Measurements from ENCODE around the gene ANO10.
"Not testable (repeated sequence)": the region's sequence is repeated elsewhere in the genome, so short reads cannot be mapped to it uniquely, and the experiment has no call there.

Gene ANO10, protein sequence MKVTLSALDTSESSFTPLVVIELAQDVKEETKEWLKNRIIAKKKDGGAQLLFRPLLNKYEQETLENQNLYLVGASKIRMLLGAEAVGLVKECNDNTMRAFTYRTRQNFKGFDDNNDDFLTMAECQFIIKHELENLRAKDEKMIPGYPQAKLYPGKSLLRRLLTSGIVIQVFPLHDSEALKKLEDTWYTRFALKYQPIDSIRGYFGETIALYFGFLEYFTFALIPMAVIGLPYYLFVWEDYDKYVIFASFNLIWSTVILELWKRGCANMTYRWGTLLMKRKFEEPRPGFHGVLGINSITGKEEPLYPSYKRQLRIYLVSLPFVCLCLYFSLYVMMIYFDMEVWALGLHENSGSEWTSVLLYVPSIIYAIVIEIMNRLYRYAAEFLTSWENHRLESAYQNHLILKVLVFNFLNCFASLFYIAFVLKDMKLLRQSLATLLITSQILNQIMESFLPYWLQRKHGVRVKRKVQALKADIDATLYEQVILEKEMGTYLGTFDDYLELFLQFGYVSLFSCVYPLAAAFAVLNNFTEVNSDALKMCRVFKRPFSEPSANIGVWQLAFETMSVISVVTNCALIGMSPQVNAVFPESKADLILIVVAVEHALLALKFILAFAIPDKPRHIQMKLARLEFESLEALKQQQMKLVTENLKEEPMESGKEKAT

DNA sequence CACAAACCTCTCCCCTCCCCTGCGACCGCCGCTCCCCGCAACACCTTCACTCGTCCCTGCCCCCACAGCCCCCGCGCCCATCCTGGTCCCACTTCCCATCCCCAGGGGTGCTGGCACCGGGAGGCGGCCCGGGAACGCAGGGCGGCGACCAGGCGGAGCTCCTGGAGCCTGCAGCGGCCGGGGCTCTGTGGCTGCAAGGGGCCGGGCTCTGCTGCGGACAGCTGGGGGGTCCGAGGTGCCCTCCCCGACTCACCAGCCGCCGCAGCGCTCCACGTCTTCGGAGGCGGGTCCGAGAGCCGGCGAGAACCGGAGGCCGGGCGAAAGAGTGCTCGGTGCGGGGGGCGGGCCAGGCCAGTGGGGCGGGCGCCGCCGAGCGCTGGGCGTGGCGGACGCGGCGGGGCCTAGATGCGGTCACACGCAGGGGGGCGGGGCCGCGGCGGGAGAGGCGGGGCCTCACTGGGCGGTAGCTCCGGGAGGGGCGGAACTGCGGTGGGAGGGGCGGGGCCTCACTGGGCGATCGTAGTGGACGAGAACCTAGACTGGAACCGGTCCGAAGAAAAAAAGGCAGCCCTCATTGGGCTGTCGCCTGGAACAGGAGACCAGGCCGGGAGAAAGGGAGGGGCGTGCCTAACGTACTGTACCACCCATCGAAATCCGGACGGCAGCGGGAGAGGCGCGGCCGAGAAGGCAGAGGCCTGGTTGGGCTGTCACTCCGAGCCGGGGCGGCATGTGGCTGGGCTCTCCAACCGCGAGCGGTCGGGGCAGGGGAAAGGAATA, at the start of gene ANO10:
ANO10 (minus strand) TSS at position 356 of the 777 bp plus-strand sequence. CDS start 16,159 bp downstream, outside the sequence.
- peak; percentile 98 for DNase-seq

DNA sequence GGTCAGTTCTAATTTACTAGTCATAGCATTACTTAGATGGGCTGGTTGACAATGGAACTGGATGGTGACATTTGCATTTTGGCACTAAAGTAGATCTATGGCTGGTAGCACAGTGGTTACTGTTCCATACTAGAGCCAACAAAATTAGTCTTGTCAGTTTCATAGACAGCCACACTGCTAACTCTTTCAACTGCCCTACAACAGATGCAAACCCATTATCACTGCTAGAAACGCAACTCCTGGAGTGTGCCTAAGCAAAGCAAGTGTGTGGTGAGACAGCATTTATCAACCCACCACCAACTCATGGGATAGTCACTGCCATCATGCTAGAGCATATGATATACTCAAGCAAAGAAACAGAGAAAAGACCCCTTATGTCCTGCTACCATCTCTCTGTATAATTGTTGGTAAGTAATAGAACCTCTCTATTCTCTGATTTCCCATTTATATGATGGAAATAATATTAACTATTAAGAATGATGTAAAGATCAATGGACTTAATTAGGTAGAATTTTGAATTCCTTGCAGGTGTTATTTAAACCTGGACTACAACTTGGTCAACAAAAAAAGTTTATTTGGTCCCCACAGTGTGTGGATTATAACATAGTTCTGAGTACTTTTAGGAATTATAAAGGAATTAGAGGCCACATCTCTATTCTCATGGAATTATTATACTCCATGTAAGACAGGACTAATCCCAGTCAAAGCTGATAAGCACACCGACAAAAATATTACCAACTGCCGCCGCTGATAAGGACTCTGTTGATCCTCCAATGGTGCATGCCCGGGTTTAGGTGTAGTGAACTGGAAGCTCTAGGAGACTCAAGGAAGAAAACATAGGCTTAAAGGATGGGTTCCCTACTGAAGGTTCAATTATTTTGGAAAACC, 49.1 kb upstream of the ANO10 start:
- no peak for DNase-seq

DNA sequence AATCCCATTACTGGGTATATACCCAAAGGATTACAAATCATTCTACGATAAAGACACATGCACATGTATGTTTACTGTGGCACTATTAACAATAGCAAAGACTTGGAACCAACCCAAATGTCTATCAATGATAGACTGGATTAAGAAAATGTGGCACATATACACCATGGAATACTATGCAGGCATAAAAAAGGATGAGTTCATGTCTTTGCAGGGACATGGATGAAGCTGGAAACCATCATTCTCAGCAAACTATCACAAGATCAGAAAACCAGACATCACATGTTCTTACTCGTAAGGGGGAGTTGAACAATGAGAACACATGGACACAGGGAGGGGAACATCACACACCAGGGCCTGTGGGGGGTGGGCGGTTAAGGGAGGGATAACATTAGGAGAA, 43.2 kb upstream of the ANO10 start:
- DNase-seq = not testable (repeated sequence)

DNA sequence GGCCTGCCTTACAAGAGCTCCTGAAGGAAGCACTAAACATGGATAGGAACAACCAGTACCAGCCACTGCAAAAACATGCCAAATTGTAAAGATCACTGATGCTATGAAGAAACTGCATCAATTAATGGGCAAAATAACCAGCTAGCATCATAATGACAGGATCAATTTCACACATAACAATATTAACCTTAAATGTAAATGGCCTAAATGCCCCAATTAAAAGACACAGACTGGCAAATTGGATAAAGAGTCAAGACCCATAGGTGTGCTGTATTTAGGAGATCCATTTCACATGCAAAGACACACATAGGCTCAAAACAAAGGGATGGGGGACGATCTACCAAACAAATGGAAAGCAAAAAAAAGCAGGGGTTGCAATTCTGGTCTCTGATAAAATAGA, 39.6 kb upstream of the ANO10 start:
- not testable (repeated sequence) for DNase-seq

DNA sequence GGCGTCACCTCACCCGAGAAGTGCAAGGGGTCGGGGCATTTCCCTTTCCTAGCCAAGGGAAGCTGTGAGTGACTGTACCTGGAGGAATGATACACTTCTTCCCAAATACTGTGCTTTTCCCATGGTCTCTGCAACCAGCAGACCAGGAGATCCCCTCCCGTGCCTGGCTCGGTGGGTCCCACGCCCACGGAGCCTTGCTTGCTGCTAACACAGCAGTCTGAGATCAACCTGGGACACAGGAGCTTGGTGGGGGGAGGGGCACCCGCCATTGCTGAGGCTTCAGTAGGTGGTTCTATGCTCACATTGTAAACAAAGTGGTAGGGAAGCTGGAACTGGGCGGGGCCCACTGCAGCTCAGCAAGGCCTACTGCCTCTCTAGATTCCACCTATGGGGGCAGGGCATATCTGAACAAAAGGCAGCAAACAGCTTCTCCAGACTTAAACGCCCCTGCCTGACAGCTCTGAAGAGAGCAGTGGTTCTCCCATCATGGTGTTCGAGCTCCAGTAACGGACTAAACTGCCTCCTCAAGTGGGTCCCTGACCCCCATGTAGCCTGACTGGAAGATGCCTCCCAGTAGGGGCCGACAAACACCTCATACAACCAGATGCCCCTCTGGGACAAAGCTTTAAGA, 37.6 kb upstream of the ANO10 start:
- DNase-seq = no peak

DNA sequence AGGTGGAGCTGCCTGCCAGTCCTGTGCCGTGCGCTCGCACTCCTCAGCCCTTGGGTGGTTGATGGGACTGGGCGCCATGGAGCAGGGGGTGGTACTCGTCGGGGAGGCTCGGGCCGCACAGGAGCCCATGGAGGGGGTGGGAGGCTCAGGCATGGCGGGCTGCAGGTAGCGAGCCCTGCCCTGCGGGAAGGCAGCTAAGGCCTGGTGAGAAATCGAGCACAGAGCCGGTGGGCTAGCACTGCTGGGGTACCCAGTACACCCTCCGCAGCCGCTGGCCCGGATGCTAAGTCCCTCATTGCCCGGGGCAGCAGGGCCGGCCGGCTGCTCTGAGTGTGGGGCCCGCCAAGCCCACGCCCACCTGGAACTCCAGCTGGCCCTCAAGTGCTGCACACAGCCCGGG, 34.6 kb upstream of the ANO10 start:
- DNase-seq = not testable (repeated sequence)

DNA sequence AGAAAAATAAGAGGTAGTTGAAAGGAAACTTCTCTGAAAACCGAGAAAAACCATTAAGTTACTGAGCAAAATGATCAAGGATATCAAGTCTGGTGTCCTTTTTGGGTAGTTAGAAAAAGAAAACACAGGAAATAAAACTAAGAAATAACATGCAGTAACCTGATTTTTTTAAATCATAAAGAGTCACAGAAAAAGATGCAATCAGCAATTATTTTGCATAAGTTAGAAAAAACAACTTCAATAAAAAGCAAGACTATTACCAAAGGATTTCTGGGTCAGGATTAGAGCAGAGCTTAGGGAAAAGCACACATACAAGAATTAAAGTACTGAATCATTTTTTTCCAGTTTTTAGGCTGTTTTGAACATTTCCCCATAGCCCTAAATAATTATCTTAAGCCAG, 28.5 kb upstream of the ANO10 start:
- no peak for DNase-seq

DNA sequence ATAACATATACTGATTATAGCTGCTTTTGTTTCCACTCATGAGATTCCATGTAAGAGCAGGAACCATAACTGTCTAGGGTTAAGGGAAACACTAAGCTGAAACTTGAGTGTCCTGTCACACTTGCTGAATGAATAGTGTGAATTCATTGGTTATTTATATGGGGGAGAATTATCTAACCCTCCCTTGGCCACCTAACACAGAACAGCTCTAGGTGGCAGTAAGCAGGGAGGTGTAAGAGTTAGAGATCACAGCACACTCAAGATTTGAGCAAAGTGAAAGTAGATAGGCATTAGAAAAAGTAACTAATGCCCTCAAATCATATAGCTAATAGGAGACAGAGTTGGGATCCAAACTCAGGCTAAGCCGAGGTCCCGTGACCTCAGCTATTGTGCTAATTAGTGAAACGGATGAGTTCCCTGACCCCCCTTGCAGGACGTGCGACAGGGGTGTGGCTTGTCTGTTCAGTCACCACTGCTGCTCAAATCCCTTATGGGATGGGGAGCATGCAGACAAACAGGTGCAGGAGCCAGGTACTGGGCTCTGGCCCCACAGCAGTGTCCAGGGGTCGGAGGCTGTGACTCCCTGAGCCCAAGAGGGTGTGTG, 27.7 kb upstream of the ANO10 start:
- DNase-seq = no peak

DNA sequence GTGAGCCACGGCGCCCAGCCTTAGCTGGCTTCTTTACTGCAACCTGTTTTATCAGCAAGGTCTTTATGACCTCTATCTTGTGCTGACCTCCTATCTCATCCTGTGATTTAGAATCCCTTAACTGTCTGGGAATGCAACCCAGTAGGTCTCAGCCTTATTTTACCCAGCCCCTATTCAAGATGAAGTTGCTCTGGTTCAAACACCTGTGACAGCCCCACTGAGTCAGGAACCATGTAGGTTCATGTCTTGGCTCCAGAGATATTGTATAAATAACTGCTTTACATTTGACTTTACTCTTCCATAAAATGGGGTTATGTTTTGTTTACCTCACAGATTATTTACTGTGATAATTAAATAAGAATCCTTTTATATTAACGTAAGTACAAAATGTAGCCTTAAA, 27.1 kb upstream of the ANO10 start:
- DNase-seq = no peak

DNA sequence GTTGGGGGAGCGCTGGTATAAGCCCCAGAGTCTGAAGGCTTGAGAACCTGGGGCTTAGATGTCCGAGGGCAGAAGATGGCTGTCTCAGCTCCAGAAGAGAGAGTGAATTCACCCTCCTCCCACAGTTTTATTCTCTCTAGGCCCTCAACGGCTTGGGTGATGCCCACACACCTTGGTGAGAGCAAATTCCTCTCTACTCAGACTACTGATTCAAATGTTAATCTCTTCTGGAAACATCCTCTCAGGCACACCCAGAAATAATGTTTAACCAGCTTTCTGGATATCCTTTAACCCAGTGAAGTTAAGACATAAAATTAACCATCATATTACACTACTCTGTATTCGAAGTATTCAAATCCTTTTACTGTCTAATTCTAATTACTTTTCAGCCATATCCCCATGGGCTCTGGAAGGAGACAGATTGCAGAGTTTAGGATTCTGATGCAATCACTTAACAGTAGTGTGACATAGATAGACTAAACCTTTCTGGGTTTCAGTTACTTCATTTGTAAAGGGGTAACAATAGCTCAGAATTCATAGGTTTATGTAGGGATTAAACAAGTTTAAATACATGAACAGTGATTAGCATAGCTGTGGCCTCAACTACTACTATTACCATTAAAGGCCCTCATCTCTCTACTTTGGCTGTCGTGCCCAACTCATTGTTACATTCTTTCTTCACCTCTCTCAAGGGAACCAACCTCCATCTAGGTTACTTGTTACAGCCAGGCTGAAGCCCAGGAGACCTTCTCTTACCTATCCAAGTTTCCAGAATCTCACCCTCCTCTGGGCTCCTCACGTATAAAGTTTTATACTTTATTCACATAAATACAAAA, 25.7 kb upstream of the ANO10 start:
- DNase-seq = no peak

DNA sequence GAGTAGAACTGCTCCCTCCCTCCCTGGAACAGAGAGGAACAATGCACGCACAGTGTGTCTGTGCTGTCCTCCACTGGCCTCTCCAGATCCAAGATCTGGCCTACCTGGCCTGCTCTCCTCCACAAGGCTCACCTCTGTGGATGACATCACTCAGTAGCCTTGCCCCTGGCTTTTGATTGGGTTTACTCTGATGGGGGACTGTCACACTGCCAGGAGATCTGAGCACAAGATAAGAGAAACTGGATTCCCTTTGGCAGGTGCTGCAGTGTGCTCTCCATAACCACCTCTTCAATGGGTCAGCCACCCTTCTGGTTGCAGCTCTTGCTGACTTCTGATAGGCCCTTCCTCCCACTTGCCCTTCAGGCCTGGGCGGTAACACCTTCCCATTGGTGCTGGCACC, 22.6 kb upstream of the ANO10 start:
- DNase-seq = peak; percentile 86

DNA sequence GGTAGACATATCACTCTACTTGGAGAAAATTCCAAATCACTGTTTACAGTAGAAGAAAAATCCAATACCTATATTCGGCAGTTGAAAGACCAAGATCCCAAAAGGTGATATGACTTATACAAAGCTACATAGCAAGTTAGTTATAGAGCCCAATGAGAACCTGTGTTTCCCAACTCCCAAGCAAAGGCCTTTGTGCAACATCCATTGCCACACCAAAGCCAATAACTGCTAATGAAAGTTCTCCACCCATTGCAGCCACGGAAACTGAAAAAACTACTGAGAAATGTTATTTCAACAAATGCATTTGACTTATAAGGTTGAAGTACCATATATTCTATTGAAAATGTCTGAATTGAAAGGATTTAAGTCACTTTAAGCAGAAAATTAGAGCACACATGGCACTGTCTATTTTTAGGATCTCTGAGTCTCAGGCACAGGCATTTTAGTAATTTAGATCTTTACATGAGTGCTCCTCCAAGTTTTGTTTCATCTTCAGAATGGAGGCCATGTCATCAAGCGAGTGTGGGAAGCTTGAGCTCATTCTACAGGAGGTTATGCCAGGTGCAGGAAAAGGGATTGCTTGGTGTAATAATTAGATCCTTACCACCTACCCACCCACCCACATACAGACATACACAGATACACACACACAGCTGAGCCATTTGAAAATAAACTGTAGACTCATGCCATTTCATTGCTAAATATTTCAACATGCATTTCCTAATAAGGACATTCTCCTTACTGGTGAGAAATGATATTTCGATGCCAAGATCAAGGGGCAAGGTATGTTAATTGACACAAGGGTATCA, 19.7 kb upstream of the ANO10 start:
- no peak for DNase-seq

DNA sequence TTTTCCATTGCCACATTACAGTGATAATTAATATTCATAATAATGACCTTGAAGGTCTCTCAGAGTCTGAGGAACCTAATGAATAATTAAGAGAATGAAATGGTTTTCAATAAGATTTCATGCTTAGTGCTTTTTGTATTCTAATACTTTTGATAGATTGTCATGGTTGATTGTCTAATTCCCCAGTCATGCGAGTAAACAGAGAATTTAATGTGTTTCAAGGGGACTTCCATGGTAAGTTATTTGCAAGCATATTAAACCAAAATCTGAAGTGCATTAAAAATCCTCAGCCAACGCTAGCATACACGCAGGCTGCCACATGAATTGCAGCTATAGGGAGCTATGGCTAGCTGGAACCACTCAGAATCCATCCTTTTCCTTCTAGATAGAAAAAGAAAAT, 18.9 kb upstream of the ANO10 start:
- no peak for DNase-seq

DNA sequence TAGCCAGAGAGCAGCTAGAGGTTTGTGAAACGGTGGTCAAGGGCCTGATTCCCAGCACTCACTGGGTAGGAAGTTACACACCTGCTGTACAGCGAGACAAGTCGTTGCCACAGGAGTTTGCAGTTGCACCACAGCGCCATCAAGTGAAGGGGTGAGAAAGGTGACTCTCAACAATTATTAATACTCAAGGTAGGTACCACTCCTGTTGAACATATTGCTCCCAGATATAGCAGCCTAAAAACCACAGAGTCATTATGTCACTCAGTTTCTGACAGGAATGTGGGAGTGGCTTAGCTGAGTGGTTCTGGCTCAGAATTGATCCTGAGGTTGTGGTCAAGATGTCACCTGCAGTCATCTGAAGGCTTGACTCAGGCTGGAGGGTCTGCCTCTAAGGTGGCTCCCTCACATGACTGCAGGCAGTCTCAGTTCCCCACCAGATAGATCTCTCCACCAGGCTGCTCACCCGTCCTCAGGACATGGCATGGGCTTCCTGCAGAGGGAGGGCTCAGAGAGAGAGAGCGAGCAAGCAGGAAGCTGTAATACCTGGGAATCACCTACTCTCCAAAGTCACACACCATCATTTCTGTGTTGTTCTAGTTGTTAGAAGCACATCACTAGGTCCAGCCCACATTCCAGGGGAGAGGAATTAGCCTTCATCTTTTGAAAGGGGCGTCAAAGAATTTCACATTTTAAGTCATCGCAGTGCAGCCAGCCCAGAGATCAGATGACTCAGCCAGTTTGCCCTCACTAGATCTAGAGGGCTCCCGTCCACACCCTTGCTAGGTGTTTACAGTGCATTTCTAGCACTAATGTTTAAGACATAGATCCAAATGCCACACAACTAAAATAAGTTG, 17.0 kb upstream of the ANO10 start:
- peak; percentile 10 for DNase-seq

DNA sequence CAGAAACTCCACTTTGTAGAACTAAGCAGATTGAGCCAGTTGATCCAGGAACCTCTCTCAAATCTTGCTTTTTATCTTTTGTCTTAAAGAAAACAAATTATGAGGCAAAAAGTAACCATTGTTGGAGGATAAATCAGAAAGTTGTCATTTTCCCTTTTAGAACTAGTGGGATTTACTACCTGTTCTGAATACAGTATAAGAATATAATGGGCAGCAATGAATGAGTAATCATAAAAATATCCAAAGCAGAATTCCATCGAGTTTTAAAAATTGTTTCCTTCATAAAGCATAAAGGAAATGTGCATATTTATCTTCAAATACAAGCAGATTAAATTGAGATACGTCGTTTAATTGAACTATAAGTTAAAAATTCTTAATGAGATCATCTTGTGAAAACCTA, 15.9 kb upstream of the ANO10 start:
- no peak for DNase-seq

DNA sequence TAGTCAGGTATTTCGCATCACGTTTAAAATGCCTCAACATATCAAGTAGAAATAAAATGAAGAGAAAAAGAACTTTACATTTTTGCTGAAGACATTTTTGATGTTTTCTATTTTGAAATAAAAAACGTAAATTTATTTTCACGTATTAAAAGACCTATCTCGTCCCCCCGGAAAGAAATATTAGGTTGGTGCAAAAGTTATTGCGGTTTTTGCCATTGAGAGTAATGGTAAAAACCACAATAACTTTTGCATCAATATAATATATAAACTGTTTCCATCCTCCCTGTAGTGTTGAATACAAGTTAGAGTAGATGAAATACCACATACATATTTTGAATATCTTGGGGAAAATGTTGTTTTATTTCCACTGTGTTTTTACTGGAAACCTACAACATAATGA, 11.2 kb upstream of the ANO10 start:
- no peak for DNase-seq

DNA sequence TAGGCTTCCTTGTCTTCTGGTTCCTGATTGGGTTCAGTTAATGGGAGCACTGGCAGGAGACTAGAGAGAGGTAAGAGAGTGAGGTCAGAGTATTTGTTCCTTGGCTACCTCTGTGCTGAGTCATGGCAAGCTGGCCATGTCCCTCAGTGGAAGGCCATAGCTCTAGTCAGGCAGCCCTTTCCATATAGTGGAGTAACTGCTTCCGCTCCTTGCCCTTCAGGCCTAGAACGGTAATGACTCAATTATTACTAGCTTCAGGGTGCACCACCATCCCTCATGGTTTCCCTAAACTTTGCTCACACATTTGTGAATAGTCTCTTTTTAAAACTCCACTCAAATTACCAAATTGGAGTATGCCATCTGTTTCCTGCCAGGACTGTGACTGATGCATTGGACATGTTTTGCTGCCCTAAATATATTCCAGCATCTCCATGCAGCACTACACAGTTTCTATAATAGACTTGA, 10.5 kb upstream of the ANO10 start:
- DNase-seq = no peak

DNA sequence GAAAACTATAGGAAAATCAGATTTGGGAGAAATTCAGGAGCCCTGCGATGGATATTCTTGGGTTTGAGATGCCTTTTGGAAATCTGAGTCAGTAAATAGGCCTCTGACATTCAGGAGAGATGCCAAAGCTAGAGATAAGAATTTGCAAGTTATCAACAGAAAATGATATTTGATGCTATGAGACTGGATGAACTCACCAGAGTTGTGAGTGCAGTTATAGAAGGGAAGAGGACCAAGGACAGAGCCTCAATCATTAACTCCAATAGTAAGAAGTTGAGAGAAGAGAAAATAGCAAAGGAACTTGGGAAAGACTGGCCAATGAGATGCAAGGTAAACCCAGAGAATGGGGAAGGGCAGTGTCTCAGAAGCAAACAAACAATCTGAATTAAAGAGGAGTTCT, 7.9 kb upstream of the ANO10 start:
- no peak for DNase-seq

DNA sequence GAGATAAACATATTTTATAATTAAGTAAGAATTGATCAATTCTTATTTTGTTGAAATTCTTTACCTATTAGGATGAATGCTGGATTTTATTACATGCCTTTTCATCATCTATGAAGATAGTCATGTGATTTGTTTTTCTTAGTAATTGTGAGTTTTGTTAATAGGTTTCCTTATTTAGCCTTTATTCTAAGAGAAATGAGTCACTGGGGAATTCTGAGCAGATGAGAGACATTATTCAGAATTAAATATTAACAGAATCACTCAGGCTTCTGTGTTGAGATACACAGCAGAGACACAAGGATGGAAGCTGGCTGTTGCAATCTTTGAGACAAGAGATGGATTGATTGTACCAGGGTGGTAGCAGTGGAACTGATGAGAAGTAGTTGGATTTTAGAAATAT, 7.4 kb upstream of the ANO10 start:
- DNase-seq = no peak

Measured in NCI-H2029 treated with DMSO at 0.1 percent for 48 hours (cell line).